LNCaP clone FGC (cell line): ENCODE results near the gene LRCH2.

Experiments
- DNase-seq: peaks from one replicate; pipeline ENCODE4 v3.0.0-alpha.2; 2011; ENCODE audit warnings: low read depth
- H3K4me3 ChIP-seq: 2 replicates; pipeline ENCODE4 v1.5.1; 2011; ENCODE audit warnings: mild to moderate bottlenecking, low read depth, low read length, control low read depth
- CTCF ChIP-seq: IDR thresholded peaks from 2 replicates; pipeline ENCODE4 v1.5.1; 2012; ENCODE audit warnings: mild to moderate bottlenecking; ENCODE audit not compliant: control insufficient read depth, insufficient read depth; ENCODE audit errors: extremely low read depth

LRCH2 gene

GRCh38 chrX:115173181-115173580, 60.7 kb downstream of the LRCH2 start:
- TF ChIP-seq CTCF: no peak
- DNase-seq: no peak
- H3K4me3 ChIP-seq: no peak overlapping the region

GRCh38 chrX:115147220-115147619, 86.7 kb downstream of the LRCH2 start:
- TF ChIP-seq CTCF: peak; percentile 39
- H3K4me3 ChIP-seq: no peak overlapping the region

DNA sequence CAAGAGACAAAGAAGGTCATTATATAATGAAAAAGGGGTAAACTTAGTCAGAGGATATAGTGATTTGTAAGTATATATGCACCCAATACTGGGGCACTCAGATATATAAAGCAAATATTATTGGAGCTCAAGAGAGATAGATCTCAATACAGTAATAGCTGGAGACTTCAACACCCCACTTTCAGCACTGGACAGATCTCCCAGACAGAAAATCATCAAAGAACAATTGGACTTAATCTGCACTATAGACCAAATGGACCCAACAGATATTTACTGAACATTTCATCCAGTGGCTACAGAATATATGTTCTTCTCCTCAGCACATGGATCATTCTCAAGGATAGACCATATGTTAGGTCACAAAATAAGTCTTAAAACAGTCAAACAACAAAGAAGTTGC, 91.8 kb downstream of the LRCH2 start:
- no peak for DNase-seq
- no peak for TF ChIP-seq CTCF
- H3K4me3 ChIP-seq: no peak overlapping the region

More at GRCh38 chrX:115147220-115147619, 86.7 kb downstream of the LRCH2 start:
- DNase-seq: no peak

- TF ChIP-seq CTCF: no peak
- DNase-seq: no peak
- no peak overlapping the region for H3K4me3 ChIP-seq
These were observed 95.9 kb downstream of the LRCH2 start for GRCh38 chrX:115138040-115138439.

DNA sequence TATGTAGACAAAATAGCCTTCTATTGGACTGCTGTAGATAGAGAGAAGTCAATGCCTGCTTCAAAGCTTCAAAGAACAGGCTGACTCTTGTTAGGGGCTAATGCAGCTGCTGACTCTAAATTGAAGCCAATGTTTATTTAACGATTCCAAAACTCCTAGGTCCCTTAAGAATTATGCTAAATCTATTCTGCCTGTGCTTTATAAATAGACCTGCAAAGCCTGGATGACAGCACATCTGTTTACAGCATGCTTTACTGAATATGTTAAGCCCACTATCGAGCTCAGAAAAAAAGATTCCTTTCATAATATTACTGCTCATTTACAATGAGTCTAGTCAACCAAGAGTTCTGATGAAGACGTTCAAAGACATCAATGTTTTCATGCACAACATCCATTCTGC, 99.5 kb downstream of the LRCH2 start:
- no peak for TF ChIP-seq CTCF
- no peak overlapping the region for H3K4me3 ChIP-seq
- no peak for DNase-seq

DNA sequence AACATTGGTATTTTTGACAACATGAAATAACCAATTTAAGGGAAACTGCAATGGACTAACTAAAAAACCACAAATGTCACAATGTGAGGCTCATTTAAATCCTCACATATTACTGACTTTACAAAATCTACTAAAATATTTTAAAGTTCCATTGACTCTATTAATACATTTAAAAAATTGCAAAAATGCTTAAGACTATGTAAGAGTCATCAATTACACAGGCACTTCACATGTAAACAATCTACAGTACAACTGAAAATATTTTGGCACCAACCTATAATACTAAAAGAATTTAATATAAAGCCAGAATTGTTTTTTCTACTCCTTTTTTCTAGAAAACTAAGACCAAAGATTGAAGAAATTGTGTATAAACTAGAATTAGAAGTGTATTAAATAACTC, 121.5 kb downstream of the LRCH2 start:
- DNase-seq: no peak
- TF ChIP-seq CTCF: no peak
- no peak overlapping the region for H3K4me3 ChIP-seq

DNA sequence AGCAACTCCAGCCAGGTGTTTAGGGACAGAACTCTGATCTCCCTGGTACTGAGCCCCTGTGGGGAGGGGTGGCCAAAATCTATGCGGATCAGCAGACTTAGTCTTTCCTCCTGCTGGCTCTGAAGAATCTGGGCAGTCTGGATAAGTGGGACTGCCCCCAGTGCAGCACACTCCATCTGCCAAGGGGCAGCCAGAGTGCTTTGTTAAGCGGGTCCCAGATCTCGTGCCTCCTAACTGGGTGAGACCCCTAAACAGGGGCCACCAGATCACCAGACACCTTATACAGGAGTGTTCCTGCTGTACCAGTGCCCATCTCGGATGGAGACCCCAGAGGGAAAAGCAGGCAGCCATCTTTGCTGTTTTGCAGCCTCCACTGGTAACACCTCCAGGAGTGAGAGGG, 135.0 kb downstream of the LRCH2 start:
- no peak for TF ChIP-seq CTCF
- no peak overlapping the region for H3K4me3 ChIP-seq
- no peak for DNase-seq
